ENCODE results near the gene C14orf132.

C14orf132 gene

DNA sequence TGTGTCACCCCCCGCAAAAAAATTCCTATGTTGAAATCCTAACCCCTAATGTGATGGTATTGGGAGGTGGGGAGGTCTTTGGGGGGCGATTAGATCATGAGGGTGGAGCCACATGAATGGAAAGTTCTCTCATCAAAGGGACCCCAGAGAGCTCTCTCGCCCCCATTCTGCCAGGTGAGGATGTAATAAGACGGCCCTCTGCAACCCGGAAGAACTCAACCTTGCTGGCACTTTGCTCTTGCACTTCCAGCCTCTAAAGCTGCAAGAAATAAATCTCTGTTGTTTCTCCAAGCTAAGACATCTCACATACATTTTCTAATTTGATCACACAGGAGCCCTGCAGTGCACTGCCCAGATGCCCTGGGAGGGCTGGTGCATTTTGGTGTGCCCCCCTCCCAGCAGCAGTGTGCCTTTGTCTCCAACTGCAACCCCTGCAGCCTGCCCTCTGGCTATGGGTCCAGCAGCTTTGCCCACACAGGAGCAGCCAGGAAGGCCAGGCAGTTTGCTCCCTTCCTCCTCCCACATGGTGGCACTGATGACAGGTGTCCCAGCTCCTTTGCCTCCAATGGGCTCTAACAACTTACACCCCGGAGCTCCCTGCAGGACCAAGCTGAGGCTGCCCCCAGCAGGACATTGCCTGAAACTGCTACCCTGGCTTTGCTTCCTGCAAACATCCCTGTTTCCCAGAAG lies 59.3 kb downstream of the C14orf132 start:
- peak; percentile 76 for DNase-seq (ENCODE audit: low read depth)

DNA sequence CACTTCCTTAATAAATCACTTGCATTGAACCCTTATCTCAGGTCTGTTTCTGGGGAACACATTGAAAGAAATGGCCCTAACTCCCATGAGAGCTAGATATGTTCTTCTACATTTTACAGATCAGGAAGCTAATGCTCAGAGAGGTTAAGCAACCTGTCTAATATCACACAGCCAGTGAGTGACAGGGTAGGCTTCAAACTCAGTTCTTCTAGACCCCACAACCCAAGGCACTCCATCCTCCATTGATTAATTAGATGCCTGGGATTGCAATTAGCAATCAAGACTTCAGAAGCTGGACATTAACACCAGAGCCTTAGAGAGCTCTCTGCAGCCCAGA lies 59.8 kb downstream of the C14orf132 start:
- no peak for DNase-seq (ENCODE audit: low read depth)

GRCh38 chr14:96100161-96101064 lies 61.3 kb downstream of the C14orf132 start:
- peak; percentile 88 for DNase-seq (ENCODE audit: low read depth)

DNA sequence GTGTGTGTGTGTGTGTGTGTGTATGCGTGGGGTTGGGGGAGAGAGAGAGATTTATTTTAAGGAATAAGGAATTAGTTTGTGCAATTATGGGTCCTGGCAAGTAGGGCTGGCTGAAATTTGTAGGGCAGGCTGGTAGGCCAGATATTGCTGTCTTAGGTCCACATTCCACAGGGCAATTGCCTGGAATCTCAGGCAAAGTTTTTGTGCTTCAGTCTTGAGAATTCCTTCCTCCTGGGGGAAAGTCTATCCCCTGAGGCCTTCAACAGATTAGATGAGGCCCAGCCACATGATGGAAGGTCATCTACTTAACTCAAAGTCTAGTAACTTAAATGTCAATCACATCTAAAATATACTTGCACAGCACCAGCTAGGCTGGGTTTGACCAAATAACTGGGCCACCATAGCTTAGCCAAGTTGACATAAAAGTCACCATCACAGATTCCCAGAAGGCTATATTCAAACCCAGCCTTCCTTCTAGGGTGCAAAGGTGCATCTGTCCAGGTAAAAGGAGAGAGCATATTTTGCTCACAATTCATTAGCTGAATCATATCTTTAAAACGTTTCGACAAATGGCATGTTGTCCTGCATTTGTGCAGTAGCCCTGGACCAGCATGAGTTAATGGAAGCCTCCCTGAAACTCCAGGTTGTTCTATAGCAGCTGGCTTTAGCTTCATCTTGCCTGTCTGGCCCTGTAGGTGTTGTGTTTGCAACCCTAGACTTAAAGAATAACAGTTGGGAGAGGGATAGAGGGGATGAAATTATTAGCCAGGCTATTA lies 63.1 kb downstream of the C14orf132 start:
- DNase-seq (ENCODE audit: low read depth) = no peak

GRCh38 chr14:96103075-96103474 lies 63.9 kb downstream of the C14orf132 start:
- no peak for DNase-seq (ENCODE audit: low read depth)

- no peak for DNase-seq (ENCODE audit: low read depth)
These were observed 64.6 kb downstream of the C14orf132 start for GRCh38 chr14:96103560-96104460.

DNA sequence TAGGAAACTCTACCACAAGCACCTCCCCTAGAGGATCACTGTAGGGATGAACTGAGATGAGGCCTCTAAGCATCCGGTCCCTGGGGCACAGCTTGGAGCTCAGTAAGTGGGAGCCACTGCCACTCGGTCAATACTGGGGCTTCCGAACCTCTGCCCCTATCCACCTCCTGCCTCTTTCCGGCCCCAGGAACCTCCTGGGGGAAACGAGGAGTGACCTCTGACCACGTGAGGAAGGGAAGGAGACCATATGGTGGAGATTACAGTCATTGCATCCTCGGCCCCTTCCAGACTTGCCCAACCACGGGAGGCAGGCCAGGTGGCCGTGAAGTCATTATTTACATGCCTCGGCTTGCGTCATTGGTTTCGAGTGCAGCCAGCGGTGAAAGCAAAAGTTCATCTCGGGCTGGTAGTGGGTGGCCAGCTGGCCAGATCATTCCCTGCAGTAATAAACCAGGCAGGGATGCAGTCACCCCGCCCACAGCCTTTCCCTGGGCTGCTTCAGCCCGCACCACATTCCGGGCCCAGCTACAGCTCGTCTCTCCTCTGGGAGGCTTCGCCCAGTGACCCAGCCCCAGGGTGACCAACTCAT lies 65.4 kb downstream of the C14orf132 start:
- DNase-seq (ENCODE audit: low read depth) = peak; percentile 98

DNA sequence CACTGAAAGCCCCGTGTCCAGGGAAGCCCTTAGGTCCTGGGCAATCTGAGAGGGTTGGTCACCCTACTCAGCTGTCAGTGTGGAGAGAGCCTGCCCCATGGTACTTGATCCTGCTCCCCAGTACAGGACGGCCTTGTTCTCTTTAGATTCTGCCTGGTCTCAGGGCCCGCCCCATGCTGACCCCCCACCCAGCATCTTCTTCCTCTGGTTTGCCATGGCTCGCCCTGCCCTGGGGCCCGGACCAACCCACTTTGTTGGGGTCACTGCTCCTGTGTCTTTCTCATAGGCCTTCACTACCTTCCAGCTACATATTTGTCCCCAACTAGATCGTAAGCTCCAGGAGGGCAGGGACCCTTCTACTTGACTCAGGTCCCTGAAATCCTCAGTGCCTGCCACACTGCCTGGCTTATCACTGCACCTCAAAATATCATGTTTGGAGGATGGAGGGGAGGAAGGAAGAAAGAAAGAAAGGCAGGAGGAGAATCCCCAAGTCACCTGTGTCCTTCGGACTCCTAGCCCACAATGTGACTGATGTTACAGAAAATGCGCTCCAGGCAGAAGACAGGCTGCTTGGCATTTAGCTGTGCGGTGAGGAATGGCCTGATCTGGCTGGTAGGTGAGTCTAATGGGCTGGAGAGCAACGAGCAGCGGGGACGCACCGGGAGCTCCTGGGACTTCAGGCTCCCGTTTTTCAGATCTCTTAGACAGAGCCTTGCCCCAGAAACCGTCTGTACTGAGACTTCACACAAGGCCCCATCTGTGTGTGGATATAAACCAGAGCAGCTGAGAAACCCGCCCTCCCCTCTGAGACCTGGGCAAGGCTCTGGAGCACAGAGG lies 66.1 kb downstream of the C14orf132 start:
- DNase-seq (ENCODE audit: low read depth) = no peak

GRCh38 chr14:96105926-96106441 lies 66.8 kb downstream of the C14orf132 start:
- DNase-seq (ENCODE audit: low read depth) = no peak

GRCh38 chr14:96106891-96107290 lies 67.7 kb downstream of the C14orf132 start:
- no peak for DNase-seq (ENCODE audit: low read depth)

DNA sequence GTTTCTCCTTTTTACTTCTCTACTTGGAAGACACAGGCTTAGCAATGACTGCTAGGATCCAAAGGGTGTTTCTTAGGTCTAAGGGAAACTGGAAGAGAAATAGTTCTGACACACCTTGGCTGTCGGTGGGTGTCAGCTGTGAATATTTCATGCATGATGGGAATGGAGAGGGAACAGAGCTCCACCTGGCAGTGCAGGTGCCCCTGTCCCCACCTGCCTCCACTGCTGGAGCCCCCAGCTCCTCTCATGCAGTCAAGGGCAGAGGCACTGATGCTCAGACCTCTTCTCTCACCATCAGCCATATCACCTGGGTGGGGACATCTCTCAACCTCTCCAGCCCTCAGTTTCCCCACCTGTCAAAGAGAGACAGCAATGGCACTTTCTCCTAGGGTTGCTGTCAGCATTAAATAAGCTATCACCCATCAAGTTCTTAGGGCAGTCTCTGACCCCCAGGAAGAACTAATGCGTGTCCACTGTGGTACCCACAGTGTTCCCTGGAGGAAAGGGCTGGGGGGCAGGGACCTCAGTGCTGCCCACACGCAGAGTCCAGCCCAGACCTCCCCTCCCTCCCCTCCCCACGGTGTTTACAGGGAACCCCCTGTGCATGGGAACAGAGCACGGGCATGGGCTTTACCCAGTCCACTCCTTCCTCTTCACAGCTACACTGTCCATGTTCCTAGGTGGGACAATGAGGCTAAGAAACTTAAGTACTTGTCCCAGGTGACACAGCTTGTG lies 69.1 kb downstream of the C14orf132 start:
- DNase-seq (ENCODE audit: low read depth) = no peak

DNA sequence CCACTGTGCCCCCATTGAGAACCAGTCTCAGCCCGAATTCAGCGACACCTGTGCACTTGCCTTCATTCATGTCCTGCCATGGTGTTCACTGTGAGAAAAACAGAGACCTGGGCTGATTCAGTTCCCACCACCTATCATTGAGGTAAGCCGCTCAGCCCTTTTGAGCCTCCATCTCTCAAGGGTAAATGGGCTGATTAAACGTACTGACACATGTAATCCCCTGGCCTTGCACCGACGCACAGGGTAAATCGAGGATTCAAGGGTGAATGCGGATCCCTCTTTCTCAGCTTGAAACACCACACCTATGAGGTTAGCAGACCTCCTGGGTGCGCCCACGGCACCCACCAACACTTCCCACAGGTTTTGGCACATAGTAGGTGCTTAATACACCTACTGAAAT lies 69.7 kb downstream of the C14orf132 start:
- DNase-seq (ENCODE audit: low read depth) = no peak

DNA sequence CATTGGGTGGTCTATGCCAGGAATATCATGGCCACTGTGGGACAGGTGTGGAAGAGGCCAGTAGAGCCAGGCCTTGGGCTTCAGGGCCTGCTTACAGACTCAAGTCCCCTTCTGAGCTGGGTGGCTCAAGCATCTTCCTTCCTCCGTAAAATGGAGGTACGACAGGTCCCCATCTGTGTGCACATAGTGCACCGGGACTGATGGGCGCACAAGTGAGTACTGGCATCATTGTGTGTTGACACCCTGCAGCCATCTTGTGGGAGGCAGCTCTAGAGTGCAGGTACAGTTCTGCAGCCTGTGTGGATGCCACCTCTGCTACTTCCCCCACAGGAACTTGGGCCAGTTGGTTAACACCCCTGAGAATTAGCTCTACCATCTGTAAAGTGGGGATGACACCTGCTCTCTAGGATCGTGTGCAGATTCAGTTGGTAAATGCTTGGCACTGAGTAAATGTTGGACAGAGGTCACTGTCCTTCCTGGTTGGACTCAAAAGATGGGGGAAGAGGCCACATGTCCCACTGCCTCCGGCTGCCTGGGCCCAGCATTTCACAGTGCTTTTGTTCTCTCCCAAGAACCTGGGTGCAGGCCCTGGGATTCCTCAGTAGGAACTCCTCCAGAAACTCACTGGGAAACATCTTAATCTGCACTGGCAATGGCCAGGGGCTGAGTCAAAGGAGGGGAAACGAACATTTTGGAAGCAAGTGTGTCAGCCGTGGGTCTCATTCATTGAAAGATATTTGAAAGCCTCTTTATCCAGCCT lies 70.6 kb downstream of the C14orf132 start:
- no peak for DNase-seq (ENCODE audit: low read depth)

DNA sequence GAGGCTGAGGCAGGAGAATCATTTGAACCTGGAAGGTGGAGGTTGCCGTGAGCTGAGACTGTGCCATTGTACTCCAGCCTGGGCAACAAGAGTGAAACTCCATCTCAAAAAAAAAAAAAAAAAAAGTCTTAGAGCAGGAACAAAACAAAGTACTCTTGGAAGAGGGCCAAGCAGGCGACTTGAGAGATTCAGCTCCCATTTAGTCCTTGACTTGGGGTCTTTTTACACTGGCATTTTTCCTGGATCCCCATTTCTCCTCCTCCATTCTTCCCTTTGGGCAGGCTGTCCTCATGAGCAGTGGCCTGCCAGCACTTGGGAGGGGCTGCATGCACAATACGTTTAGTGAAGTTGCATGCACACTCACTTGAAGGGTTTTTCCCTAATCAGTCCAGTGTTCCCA lies 72.9 kb downstream of the C14orf132 start:
- no peak for DNase-seq (ENCODE audit: low read depth)

DNA sequence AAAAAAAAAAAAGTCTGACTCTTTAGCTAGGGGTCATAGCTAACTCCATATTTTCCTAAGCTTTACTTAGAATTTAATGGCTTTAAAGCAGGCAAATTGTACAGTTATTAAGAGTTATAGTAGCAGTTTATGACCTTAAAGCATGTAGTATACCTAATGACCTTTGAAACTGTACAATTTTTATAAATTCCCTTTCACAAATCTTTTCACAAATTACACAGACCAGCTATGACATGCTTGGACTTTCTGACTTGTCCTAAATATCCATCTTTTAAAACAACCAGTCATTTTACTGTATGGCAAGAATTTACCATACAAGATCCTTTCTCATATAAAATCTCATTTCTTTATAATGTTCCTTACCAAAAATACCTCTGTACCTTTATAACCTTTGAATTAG lies 74.8 kb downstream of the C14orf132 start:
- no peak for DNase-seq (ENCODE audit: low read depth)

GRCh38 chr14:96117101-96117897 lies 78.1 kb downstream of the C14orf132 start:
- DNase-seq (ENCODE audit: low read depth) = no peak

DNA sequence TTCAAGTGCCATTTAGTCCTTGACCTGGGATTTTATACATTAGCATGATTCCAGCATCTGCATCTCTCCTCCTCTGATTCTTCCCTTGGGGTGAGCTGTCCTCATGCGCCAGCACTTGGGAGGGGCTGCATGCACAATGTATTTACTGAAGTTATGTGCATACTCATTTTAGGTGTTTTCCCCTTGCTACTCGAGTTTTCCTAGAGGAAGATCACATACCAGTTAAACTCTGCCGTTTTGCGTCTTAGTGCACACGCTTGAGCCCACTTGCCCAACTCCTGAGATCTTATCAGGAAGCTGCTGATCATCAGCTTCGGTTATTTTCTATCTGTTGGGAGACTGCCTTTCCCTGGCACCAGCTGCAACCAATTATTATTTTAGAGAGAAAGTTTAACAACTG lies 78.8 kb downstream of the C14orf132 start:
- no peak for DNase-seq (ENCODE audit: low read depth)

GRCh38 chr14:96118391-96118790 lies 79.2 kb downstream of the C14orf132 start:
- DNase-seq (ENCODE audit: low read depth) = no peak

Data from ELR (cell line).